H1 (cell line): Measurements from ENCODE around the gene NSUN7. TPM values are rescaled to one million over a fixed set of nuclear protein-coding genes. Genes with fewer than 3 reads are reported as not detected.

Source experiments
- CTCF ChIA-PET: fragments of 300-600 bp; sonication (Branson Sonifier 250); formaldehyde crosslinking; loops from one replicate; lab custom pipeline; 2021; ENCODE audit not compliant: partially characterized antibody; lab: Charles Lee
- POLR2A ChIA-PET: fragments of 300-600 bp; sonication (Branson Sonifier 250); formaldehyde crosslinking; loops from one replicate; lab custom pipeline; 2021; ENCODE audit warnings: inconsistent platforms; ENCODE audit not compliant: partially characterized antibody; lab: Charles Lee
- DNase-seq, 2 experiments: peaks; one replicate each; pipeline versions ENCODE4 v3.0.0 to v3.0.0-alpha.2; 2010 to 2022; ENCODE audit warnings: low spot score in 2 of 2, low read depth in 1 of 2, mixed read lengths in 1 of 2
- FAIRE-seq: peaks from 2 replicates; lab custom pipeline; 2011; peaks lifted over from hg19 to GRCh38; lab: Jason Lieb, UNC
- H2AFZ ChIP-seq: 2 replicates; pipeline ENCODE4 v1.8.1; 2012; ENCODE audit warnings: low read length, inconsistent platforms
- H2AK5ac ChIP-seq: 2 replicates; pipeline ENCODE4 v1.6.1; 2013; ENCODE audit warnings: low read depth, low read length
- H2BK120ac ChIP-seq: replicated peaks from 2 replicates; pipeline ENCODE3; 2013; ENCODE audit warnings: low read depth, low read length, inconsistent platforms
- H2BK12ac ChIP-seq: 2 replicates; pipeline ENCODE4 v1.6.1; 2013; ENCODE audit warnings: low read depth, low read length
- H2BK15ac ChIP-seq: 2 replicates; pipeline ENCODE4 v1.6.1; 2013; ENCODE audit warnings: low read length
- H2BK20ac ChIP-seq: 2 replicates; pipeline ENCODE4 v1.6.1; 2013; ENCODE audit warnings: low read length
- H2BK5ac ChIP-seq: 2 replicates; pipeline ENCODE4 v1.6.1; 2013; ENCODE audit warnings: low read depth, low read length
- H3K14ac ChIP-seq: 2 replicates; pipeline ENCODE4 v1.6.1; 2013; ENCODE audit warnings: inconsistent platforms; ENCODE audit not compliant: insufficient read length
- H3K18ac ChIP-seq: 2 replicates; pipeline ENCODE4 v1.6.1; 2013; ENCODE audit warnings: low read length; ENCODE audit errors: extremely low read depth
- H3K23ac ChIP-seq: 2 replicates; pipeline ENCODE4 v1.6.1; 2013; ENCODE audit warnings: inconsistent platforms; ENCODE audit not compliant: insufficient read length
- H3K23me2 ChIP-seq: 2 replicates; pipeline ENCODE4 v1.6.1; 2013; ENCODE audit warnings: low read depth, low read length
- H3K27ac ChIP-seq: 2 replicates; pipeline ENCODE4 v1.6.1; 2011; ENCODE audit warnings: low read depth, low read length, inconsistent platforms
- H3K27me3 ChIP-seq, 4 experiments: replicated peaks in 1 of 4; 1 replicate in 1 of 4; 2 replicates in 3 of 4; pipeline versions ENCODE4 v1.6.1 to v1.8.1; 2011 to 2013; ENCODE audit warnings: low read length in 3 of 4, mild to moderate bottlenecking in 3 of 4, inconsistent platforms in 2 of 4, mixed read lengths in 2 of 4, moderate library complexity in 1 of 4; ENCODE audit not compliant: control insufficient read depth in 3 of 4, insufficient read depth in 3 of 4; ENCODE audit errors: extremely low read depth in 1 of 4
- H3K36me3 ChIP-seq, 4 experiments: 2 replicates each; pipeline versions ENCODE4 v1.6.1 to v1.8.1; 2011 to 2013; ENCODE audit warnings: mild to moderate bottlenecking in 4 of 4, low read length in 3 of 4, moderate library complexity in 2 of 4, control low read depth in 1 of 4, inconsistent platforms in 1 of 4; ENCODE audit not compliant: insufficient read depth in 4 of 4, control insufficient read depth in 2 of 4
- H3K4ac ChIP-seq: replicated peaks from 2 replicates; pipeline ENCODE3; 2013; ENCODE audit warnings: low read length, low read depth, mixed read lengths, inconsistent platforms; ENCODE audit not compliant: insufficient read length
- H3K4me1 ChIP-seq, 4 experiments: replicated peaks in 1 of 4; 1 replicate in 1 of 4; 2 replicates in 3 of 4; pipeline versions ENCODE4 v1.6.1 to v1.8.1; 2011 to 2013; ENCODE audit warnings: low read length in 3 of 4, inconsistent platforms in 2 of 4, mixed read lengths in 1 of 4; ENCODE audit not compliant: insufficient read depth in 4 of 4, control insufficient read depth in 3 of 4
- H3K4me2 ChIP-seq, 2 experiments: 2 replicates each; pipeline versions ENCODE4 v1.6.1 to v1.8.1; 2011 to 2013; ENCODE audit warnings: low read depth in 2 of 2, low read length in 2 of 2, control low read depth in 1 of 2, inconsistent platforms in 1 of 2, mild to moderate bottlenecking in 1 of 2; ENCODE audit not compliant: insufficient read depth in 1 of 2
- H3K4me3 ChIP-seq, 4 experiments: fragments of 200-600, 300-600 bp in 1 of 4; sonication (generic), shearing (Covaris generic), sonication (Bioruptor Twin) in 1 of 4; 2 replicates each; pipeline versions ENCODE4 v1.5.1 to v1.8.1; 2011 to 2016; ENCODE audit warnings: low read length in 4 of 4, low read depth in 3 of 4, control low read depth in 2 of 4, inconsistent platforms in 2 of 4, mild to moderate bottlenecking in 2 of 4, mixed read lengths in 1 of 4, moderate library complexity in 1 of 4; ENCODE audit not compliant: insufficient read depth in 2 of 4; ENCODE audit errors: extremely low read depth in 1 of 4
- H3K56ac ChIP-seq: replicated peaks from 2 replicates; pipeline ENCODE3; 2013; ENCODE audit warnings: low read depth, mild to moderate bottlenecking, mixed read lengths, low read length, inconsistent platforms; ENCODE audit not compliant: insufficient read length
- H3K79me1 ChIP-seq: 2 replicates; pipeline ENCODE4 v1.6.1; 2013; ENCODE audit warnings: low read depth, low read length, control low read depth
- H3K79me2 ChIP-seq, 2 experiments: 2 replicates each; pipeline versions ENCODE4 v1.6.1 to v1.8.1; 2012 to 2013; ENCODE audit warnings: low read length in 2 of 2, mild to moderate bottlenecking in 2 of 2, inconsistent platforms in 1 of 2; ENCODE audit not compliant: insufficient read depth in 2 of 2, control insufficient read depth in 1 of 2
- H3K9ac ChIP-seq, 4 experiments: replicated peaks in 1 of 4; 1 replicate in 1 of 4; 2 replicates in 3 of 4; pipeline versions ENCODE4 v1.6.1 to v1.8.1; 2011 to 2013; ENCODE audit warnings: low read depth in 3 of 4, low read length in 3 of 4, control low read depth in 2 of 4, mild to moderate bottlenecking in 2 of 4, moderate library complexity in 2 of 4, inconsistent platforms in 1 of 4; ENCODE audit errors: extremely low read depth in 1 of 4
- H3K9me3 ChIP-seq, 2 experiments: 2 replicates each; pipeline versions ENCODE4 v1.6.1 to v1.8.1; 2012 to 2013; ENCODE audit warnings: mild to moderate bottlenecking in 2 of 2, moderate library complexity in 2 of 2, control low read depth in 1 of 2, inconsistent platforms in 1 of 2, low read depth in 1 of 2, low read length in 1 of 2, mixed read lengths in 1 of 2; ENCODE audit not compliant: insufficient read depth in 2 of 2
- H4K20me1 ChIP-seq, 2 experiments: replicated peaks in 1 of 2; 2 replicates each; pipeline versions ENCODE3 to v1.8.1; 2011 to 2013; ENCODE audit warnings: inconsistent platforms in 2 of 2, low read length in 2 of 2, mild to moderate bottlenecking in 1 of 2; ENCODE audit not compliant: insufficient read depth in 2 of 2, control insufficient read depth in 1 of 2
- H4K5ac ChIP-seq: 2 replicates; pipeline ENCODE4 v1.6.1; 2013; ENCODE audit warnings: low read length, low read depth, mixed read lengths, inconsistent platforms; ENCODE audit not compliant: insufficient read length
- H4K8ac ChIP-seq: 2 replicates; pipeline ENCODE4 v1.8.0; 2013; ENCODE audit warnings: mild to moderate bottlenecking, moderate library complexity, low read length, inconsistent platforms; ENCODE audit not compliant: insufficient read depth; ENCODE audit errors: extremely low read depth
- H4K91ac ChIP-seq: replicated peaks from 2 replicates; pipeline ENCODE3; 2013; ENCODE audit warnings: low read length, mixed read lengths, inconsistent platforms; ENCODE audit not compliant: insufficient read length
- BCL11A ChIP-seq, 2 experiments: IDR thresholded peaks; one replicate each; pipeline ENCODE4 v1.6.1; 2011; ENCODE audit warnings: low read depth in 2 of 2, low read length in 2 of 2, mild to moderate bottlenecking in 2 of 2
- CTBP2 ChIP-seq: IDR thresholded peaks from 2 replicates; pipeline ENCODE4 v1.7.0; 2011; ENCODE audit warnings: borderline replicate concordance, mild to moderate bottlenecking, moderate library complexity, mixed read lengths, low read length; ENCODE audit not compliant: insufficient read depth, insufficient read length
- CTCF ChIP-seq, 3 experiments: IDR thresholded peaks; 1 replicate in 2 of 3; 2 replicates in 1 of 3; pipeline versions ENCODE4 v1.5.1 to v1.6.1; 2011; ENCODE audit warnings: low read length in 3 of 3, mild to moderate bottlenecking in 3 of 3, inconsistent platforms in 2 of 3, low read depth in 1 of 3, moderate library complexity in 1 of 3; ENCODE audit not compliant: insufficient read depth in 1 of 3; ENCODE audit errors: control extremely low read depth in 1 of 3
- GABPA ChIP-seq: IDR thresholded peaks from 2 replicates; pipeline ENCODE4 v1.6.1; 2011; ENCODE audit warnings: mild to moderate bottlenecking, low read length, moderate library complexity, borderline replicate concordance; ENCODE audit not compliant: insufficient read depth
- HDAC2 ChIP-seq, 2 experiments: fragments of 300-600 bp in 1 of 2; sonication (generic) in 1 of 2; IDR thresholded peaks; 2 replicates each; pipeline ENCODE4 v1.6.1; 2011 to 2012; ENCODE audit warnings: low read depth in 2 of 2, low read length in 2 of 2, mild to moderate bottlenecking in 2 of 2, moderate library complexity in 2 of 2, borderline replicate concordance in 1 of 2, inconsistent platforms in 1 of 2
- MAFK ChIP-seq: IDR thresholded peaks from 2 replicates; pipeline ENCODE4 v1.6.1; 2012; ENCODE audit warnings: low read depth, mild to moderate bottlenecking, improper control_type of control experiment, low read length
- MAX ChIP-seq: IDR thresholded peaks from 2 replicates; pipeline ENCODE4 v1.6.1; 2012; ENCODE audit warnings: inconsistent platforms
- SAP30 ChIP-seq: fragments of 300-600 bp; sonication (generic); IDR thresholded peaks from 2 replicates; pipeline ENCODE4 v1.7.1; 2012; ENCODE audit warnings: low read length, moderate library complexity, mild to moderate bottlenecking, inconsistent platforms; ENCODE audit not compliant: insufficient read depth, insufficient replicate concordance
- SIX5 ChIP-seq: IDR thresholded peaks from 2 replicates; pipeline ENCODE4 v1.6.1; 2011; ENCODE audit warnings: mild to moderate bottlenecking, low read depth, low read length
- WGBS, 2 experiments: shearing (Covaris generic) in 1 of 2; methylation state at CpG; one replicate each; pipeline versions ENCODE4 v1.1.6 to v1.1.7; 2013 to 2015; ENCODE audit warnings: low lambda C conversion rate in 2 of 2, mixed read lengths in 2 of 2, inconsistent platforms in 1 of 2, low coverage in 1 of 2, missing lambda C conversion rate in 1 of 2; ENCODE audit not compliant: insufficient replicate concordance in 2 of 2, insufficient coverage in 1 of 2, insufficient read length in 1 of 2; ENCODE audit errors: extremely low coverage in 1 of 2, missing lambda C conversion rate in 1 of 2; 5-methylcytosine and 5-hydroxymethylcytosine counted together
- polyA plus RNA-seq, 7 experiments: library from polyadenylated mRNA; depleted of rRNA in 3 of 7; stranded (reverse) in 5 of 7; unstranded in 2 of 7; fragments of >200 nt in 5 of 7; fragments of 200-250 nt in 2 of 7; gene quantifications; 1 replicate in 5 of 7; 2 replicates in 1 of 7; 4 replicates in 1 of 7; pipeline versions ENCODE4 v1.2.1 to v1.2.3, GENCODE V29; 2011 to 2013; ENCODE audit warnings: missing spikeins in 2 of 7, mixed read lengths in 2 of 7
- total RNA-seq: library from RNA; stranded (reverse); fragmentation: NEBNext Ultra II Directional; extraction: Animal tissue kit (Norgen Biotek cat#: 25700); gene quantifications from 2 replicates; pipeline ENCODE4 v1.2.1, GENCODE V29; 2021

Gene NSUN7
- total and polyA plus RNA-seq, 2 of the 8 experiments (the other 6 are each of a cell fraction or from before 2014, with no cell fraction given), result 8.8 to 24.4 TPM

- DNase-seq (no peak), FAIRE-seq (no peak)
- Histone ChIP-seq H3K79me1 (no peaks in the 10 kb centered on the region; the same call in none of the 2 replicates), H3K4me1 (no peaks in the 10 kb centered on the region), H3K23me2 (no peaks in the 10 kb centered on the region; the same call in 1 of the 2 replicates), H2AK5ac (no peak overlapping the region), H3K14ac (no peak overlapping the region), H4K91ac (no peak overlapping the region), H2AFZ (no peak overlapping the region), H3K23ac (no peak overlapping the region), H4K20me1 (peaks cover 4 to 5% of the 10 kb centered on the region in 2 experiments), H2BK20ac (no peak overlapping the region), H3K18ac (no peak overlapping the region), H3K4ac (no peak overlapping the region), H4K8ac (no peak overlapping the region), H3K27ac (no peak overlapping the region), H3K36me3 (peaks cover 16 to 61% (median 40%) of the 10 kb centered on the region in 4 experiments; a peak in 7 of 8 replicates), H2BK15ac (no peak overlapping the region), H3K9me3 (no peaks in the 10 kb centered on the region), H2BK120ac (no peak overlapping the region), H4K5ac (no peak overlapping the region), H2BK5ac (no peak overlapping the region), H2BK12ac (no peak overlapping the region), H3K4me2 (no peak overlapping the region), H3K4me3 (no peak overlapping the region), H3K9ac (no peak overlapping the region), H3K27me3 (no peaks in the 10 kb centered on the region), H3K56ac (no peak overlapping the region), H3K79me2 (no peaks in the 10 kb centered on the region)
- WGBS, 2 experiments, result 93% methylated on average over 5 of the region's 5 CpGs; no CpG with 5 or more reads in 1 of the 2 experiments
- ChIA-PET POLR2A (interaction anchor here (0.6 kb wide), 1 partner anchor 129 kb away, joined by 3 read pairs; no protein-coding TSS in a partner anchor), CTCF (interaction anchor here (0.5 to 4.1 kb wide), 3 partner anchors 13 to 722 kb away, joined by 3 to 25 read pairs (median 4); no protein-coding TSS in a partner anchor)
- TF ChIP-seq SAP30 (no peak), SIX5 (no peak), CTBP2 (no peak), HDAC2 (IDR thresholded peaks at IDR 0.05; ENCODE audit: borderline replicate concordance in 1 of 2, low read depth in 2 of 2, low read length in 2 of 2) (no peak), CTCF (IDR thresholded peaks at IDR 0.05; ENCODE audit: control extremely low read depth in 1 of 3, insufficient read depth in 1 of 3, low read depth in 1 of 3, low read length in 3 of 3) (no peak), GABPA (no peak), MAFK (no peak), BCL11A (IDR thresholded peaks at IDR 0.05; ENCODE audit: low read depth in 2 of 2, low read length in 2 of 2) (no peak), MAX (no peak)
Measured at GRCh38 chr4:40826821-40827220, 77.1 kb downstream of the NSUN7 start.
